Caco-2 (cell line): ENCODE data around the gene PPP1R8. TPM values are rescaled to one million over a fixed set of nuclear protein-coding genes. Genes with fewer than 3 reads are reported as not detected.

Experiments used
- BruUV-seq: library from RNA; stranded (reverse); fragments of 400-500 nt; replicated peaks from 2 replicates; lab custom pipeline; 2021; lab: Mats Ljungman, UMichigan
- CTCF ChIA-PET: fragments of 300-600 bp; sonication (Branson Sonifier 250); formaldehyde crosslinking; loops from one replicate; lab custom pipeline; 2022; ENCODE audit warnings: antibody characterized with exemption; lab: Charles Lee
- POLR2A ChIA-PET: fragments of 300-600 bp; sonication (Branson Sonifier 250); formaldehyde crosslinking; loops from one replicate; lab custom pipeline; 2022; ENCODE audit warnings: antibody characterized with exemption; lab: Charles Lee
- DNase-seq, 2 experiments: peaks; one replicate each; pipeline versions ENCODE4 v3.0.0 to v3.0.0-alpha.2; 2020 to 2022
- H3K27me3 ChIP-seq: replicated peaks from 2 replicates; pipeline ENCODE4 v1.6.0; 2011; ENCODE audit warnings: low read length; ENCODE audit not compliant: control insufficient read depth, insufficient read depth
- H3K36me3 ChIP-seq: 2 replicates; pipeline ENCODE4 v1.5.1; 2011; ENCODE audit warnings: low read length; ENCODE audit not compliant: control insufficient read depth, insufficient read depth
- H3K4me1 ChIP-seq: fragments of 250-450 bp; sonication (Bioruptor Pico); 2 replicates; pipeline ENCODE4 v1.5.1; 2020; ENCODE audit warnings: mild to moderate bottlenecking
- H3K4me3 ChIP-seq: 2 replicates; pipeline ENCODE4 v1.5.1; 2011; ENCODE audit warnings: low read depth, mild to moderate bottlenecking, control low read depth, low read length
- H3K9me3 ChIP-seq: fragments of 250-450 bp; sonication (Bioruptor Pico); 2 replicates; pipeline ENCODE4 v1.5.1; 2020; ENCODE audit warnings: mild to moderate bottlenecking, moderate library complexity
- H3K27ac Mint-ChIP-seq: one replicate; pipeline ENCODE4 v1.8.0; 2022; ENCODE audit warnings: mixed read lengths; ENCODE audit not compliant: unreplicated experiment
- H3K27me3 Mint-ChIP-seq: one replicate; pipeline ENCODE4 v1.8.0; 2022; ENCODE audit warnings: mixed read lengths; ENCODE audit not compliant: insufficient read depth, unreplicated experiment
- H3K36me3 Mint-ChIP-seq: one replicate; pipeline ENCODE4 v1.8.0; 2022; ENCODE audit warnings: mild to moderate bottlenecking, mixed read lengths; ENCODE audit not compliant: insufficient read depth, unreplicated experiment
- H3K4me1 Mint-ChIP-seq: one replicate; pipeline ENCODE4 v1.8.0; 2022; ENCODE audit warnings: low read depth, mixed read lengths; ENCODE audit not compliant: unreplicated experiment
- H3K4me3 Mint-ChIP-seq: one replicate; pipeline ENCODE4 v1.8.0; 2022; ENCODE audit warnings: mild to moderate bottlenecking, moderate library complexity, mixed read lengths; ENCODE audit not compliant: unreplicated experiment
- H3K9me3 Mint-ChIP-seq: one replicate; pipeline ENCODE4 v1.8.0; 2022; ENCODE audit warnings: mixed read lengths; ENCODE audit not compliant: unreplicated experiment
- intact Hi-C: fragments of 100-400 bp; cut with micrococcal nuclease; formaldehyde crosslinking; loops from one replicate; pipeline ENCODE4 v1.10.0; 2022; ENCODE audit not compliant: unreplicated experiment
- total RNA-seq: library from RNA; stranded (reverse); gene quantifications from 2 replicates; pipeline ENCODE4 v1.2.3, GENCODE V29; 2022
- TF ChIP-seq, protein P1 (sequence below), 2 experiments: fragments of 200-600 bp in 1 of 2; IDR thresholded peaks; 1 replicate in 1 of 2; 2 replicates in 1 of 2; pipeline versions ENCODE4 v1.5.1 to v1.8.0; 2011 to 2022; ENCODE audit warnings: antibody characterized with exemption in 1 of 2, control low read depth in 1 of 2, inconsistent platforms in 1 of 2, low read depth in 1 of 2, low read length in 1 of 2, mild to moderate bottlenecking in 1 of 2, moderate library complexity in 1 of 2; ENCODE audit not compliant: insufficient read depth in 1 of 2, severe bottlenecking in 1 of 2, unreplicated experiment in 1 of 2

Gene PPP1R8
- total RNA-seq, 1 experiment from 2014 or later = 37.2 TPM

GRCh38 chr1:27835046-27835445 lies 4.5 kb downstream of the PPP1R8 start:
- Histone ChIP-seq H3K4me3 (no peak overlapping the region), H3K4me1 (0 out of 2 replicates have a peak, but pooled peaks cover 6% of the 10 kb centered on the region), H3K9me3 (no peaks in the 10 kb centered on the region), H3K36me3 (no peaks in the 10 kb centered on the region; the same call in 1 of the 2 replicates), H3K27me3 (no peaks in the 10 kb centered on the region)
- ChIA-PET POLR2A (interaction anchor here (0.6 kb wide), 1 partner anchor 390 kb away, joined by 4 read pairs; no protein-coding TSS in a partner anchor), CTCF (no interaction called here)
- peaks cover 27% of the 10 kb centered on the region for H3K36me3 Mint-ChIP-seq
- peaks cover 10% of the 10 kb centered on the region for H3K4me1 Mint-ChIP-seq
- DNase-seq = no peak
- H3K9me3 Mint-ChIP-seq = no peaks in the 10 kb centered on the region
- no peak overlapping the region for H3K27ac Mint-ChIP-seq
- intact Hi-C loops = no loop called here
- no peaks in the 10 kb centered on the region for H3K27me3 Mint-ChIP-seq
- no TSS peak for BruUV-seq
- TF ChIP-seq, protein P1, sequence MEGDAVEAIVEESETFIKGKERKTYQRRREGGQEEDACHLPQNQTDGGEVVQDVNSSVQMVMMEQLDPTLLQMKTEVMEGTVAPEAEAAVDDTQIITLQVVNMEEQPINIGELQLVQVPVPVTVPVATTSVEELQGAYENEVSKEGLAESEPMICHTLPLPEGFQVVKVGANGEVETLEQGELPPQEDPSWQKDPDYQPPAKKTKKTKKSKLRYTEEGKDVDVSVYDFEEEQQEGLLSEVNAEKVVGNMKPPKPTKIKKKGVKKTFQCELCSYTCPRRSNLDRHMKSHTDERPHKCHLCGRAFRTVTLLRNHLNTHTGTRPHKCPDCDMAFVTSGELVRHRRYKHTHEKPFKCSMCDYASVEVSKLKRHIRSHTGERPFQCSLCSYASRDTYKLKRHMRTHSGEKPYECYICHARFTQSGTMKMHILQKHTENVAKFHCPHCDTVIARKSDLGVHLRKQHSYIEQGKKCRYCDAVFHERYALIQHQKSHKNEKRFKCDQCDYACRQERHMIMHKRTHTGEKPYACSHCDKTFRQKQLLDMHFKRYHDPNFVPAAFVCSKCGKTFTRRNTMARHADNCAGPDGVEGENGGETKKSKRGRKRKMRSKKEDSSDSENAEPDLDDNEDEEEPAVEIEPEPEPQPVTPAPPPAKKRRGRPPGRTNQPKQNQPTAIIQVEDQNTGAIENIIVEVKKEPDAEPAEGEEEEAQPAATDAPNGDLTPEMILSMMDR (IDR thresholded peaks at IDR 0.05; ENCODE audit: insufficient read depth in 1 of 2, low read depth in 1 of 2, low read length in 1 of 2, severe bottlenecking in 1 of 2, unreplicated experiment in 1 of 2) = no peak
- H3K4me3 Mint-ChIP-seq = no peak overlapping the region

DNA sequence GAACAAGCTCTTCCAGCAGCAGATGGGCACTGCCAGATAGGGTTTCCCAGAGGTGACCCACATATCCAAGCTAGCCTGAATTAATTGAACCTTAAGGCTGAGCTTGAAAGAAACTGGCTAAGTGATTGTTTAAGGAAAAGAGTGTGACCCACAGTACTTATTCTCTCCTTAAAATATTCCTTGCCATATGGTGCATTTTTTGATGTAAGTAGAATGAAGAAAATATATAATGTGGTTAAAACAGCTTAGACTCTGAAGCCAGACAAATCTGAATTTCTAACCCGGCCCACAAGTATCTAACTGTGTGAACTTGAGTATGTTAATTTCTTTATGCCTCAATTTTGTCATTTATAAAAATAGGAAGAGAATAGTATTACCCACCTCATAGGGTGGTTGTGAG lies 4.9 kb downstream of the PPP1R8 start:
- peaks cover 27% of the 10 kb centered on the region for H3K36me3 Mint-ChIP-seq
- no peaks in the 10 kb centered on the region for H3K9me3 ChIP-seq
- no peak overlapping the region for H3K4me3 ChIP-seq
- intact Hi-C loops = no loop called here
- ChIA-PET CTCF (no interaction called here), POLR2A (interaction anchor here (0.6 kb wide), 2 partner anchors 349 to 390 kb away, joined by 4 to 5 read pairs; no protein-coding TSS in a partner anchor)
- H3K36me3 ChIP-seq = no peaks in the 10 kb centered on the region; the same call in 1 of the 2 replicates
- H3K27me3 ChIP-seq = no peaks in the 10 kb centered on the region
- H3K4me1 ChIP-seq = 0 out of 2 replicates have a peak, but pooled peaks cover 6% of the 10 kb centered on the region
- BruUV-seq = no TSS peak
- H3K4me1 Mint-ChIP-seq = peaks cover 10% of the 10 kb centered on the region
- no peaks in the 10 kb centered on the region for H3K27me3 Mint-ChIP-seq
- TF ChIP-seq, protein P1 (IDR thresholded peaks at IDR 0.05; ENCODE audit: insufficient read depth in 1 of 2, low read depth in 1 of 2, low read length in 1 of 2, severe bottlenecking in 1 of 2, unreplicated experiment in 1 of 2) = no peak
- no peak overlapping the region for H3K27ac Mint-ChIP-seq
- no peak for DNase-seq
- H3K4me3 Mint-ChIP-seq = no peak overlapping the region
- no peaks in the 10 kb centered on the region for H3K9me3 Mint-ChIP-seq

DNA sequence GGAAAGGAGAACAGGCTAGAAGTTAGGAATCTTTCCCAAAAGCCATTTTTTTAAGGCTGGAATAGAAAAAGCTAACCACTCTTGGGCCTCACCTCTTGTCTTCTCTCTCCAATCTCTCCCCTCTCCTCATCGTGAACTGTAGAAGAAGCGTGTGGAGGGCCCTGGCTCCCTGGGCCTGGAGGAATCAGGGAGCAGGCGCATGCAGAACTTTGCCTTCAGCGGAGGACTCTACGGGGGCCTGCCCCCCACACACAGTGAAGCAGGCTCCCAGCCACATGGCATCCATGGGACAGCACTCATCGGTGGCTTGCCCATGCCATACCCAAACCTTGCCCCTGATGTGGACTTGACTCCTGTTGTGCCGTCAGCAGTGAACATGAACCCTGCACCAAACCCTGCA lies 19.4 kb downstream of the PPP1R8 start:
- intact Hi-C loops = no loop called here
- no peaks in the 10 kb centered on the region for H3K27me3 Mint-ChIP-seq
- TF ChIP-seq, protein P1 (IDR thresholded peaks at IDR 0.05; ENCODE audit: insufficient read depth in 1 of 2, low read depth in 1 of 2, low read length in 1 of 2, severe bottlenecking in 1 of 2, unreplicated experiment in 1 of 2) = no peak
- CTCF ChIA-PET = no interaction called here
- peaks cover 62% of the 10 kb centered on the region for H3K36me3 Mint-ChIP-seq
- H3K27me3 ChIP-seq = no peaks in the 10 kb centered on the region
- no peak overlapping the region for H3K4me3 ChIP-seq
- H3K36me3 ChIP-seq = no peaks in the 10 kb centered on the region
- no peak overlapping the region for H3K4me3 Mint-ChIP-seq
- POLR2A ChIA-PET = no interaction called here
- no TSS peak for BruUV-seq
- H3K27ac Mint-ChIP-seq = no peak overlapping the region
- H3K4me1 Mint-ChIP-seq = no peaks in the 10 kb centered on the region
- H3K9me3 ChIP-seq = no peaks in the 10 kb centered on the region
- H3K4me1 ChIP-seq = no peaks in the 10 kb centered on the region
- DNase-seq = no peak
- no peaks in the 10 kb centered on the region for H3K9me3 Mint-ChIP-seq
